Measurements from ENCODE around the gene ARHGEF7.

DNA sequence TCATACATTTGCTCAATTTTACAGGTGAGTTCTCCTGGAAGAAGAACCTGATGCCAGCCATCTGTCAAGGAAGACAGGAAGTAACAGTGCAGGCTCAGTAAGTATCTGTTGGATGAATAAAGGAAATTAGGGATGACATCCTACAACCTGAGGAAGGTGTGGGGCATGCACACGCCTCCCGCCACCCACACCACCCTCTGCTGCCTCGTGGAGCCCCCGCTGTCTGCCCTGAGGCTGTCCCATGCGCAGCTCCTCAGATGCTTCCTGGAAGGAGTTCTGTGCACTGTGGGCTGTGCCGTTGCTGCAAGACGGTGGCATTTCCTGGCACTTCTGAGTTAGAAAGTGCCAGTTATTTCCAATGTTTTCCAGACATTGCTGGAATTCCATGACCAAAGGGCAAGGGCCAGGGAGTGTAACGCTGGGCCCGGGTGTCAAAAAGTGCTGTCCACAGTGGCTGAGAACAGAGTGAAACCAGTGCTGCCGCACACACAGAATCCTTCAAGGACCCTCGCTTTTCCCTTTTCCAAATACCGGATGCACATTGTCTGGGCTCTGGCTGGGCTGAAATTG is 201.1 kb downstream of the ARHGEF7 start:
- TF ChIP-seq EZH2 (IDR thresholded peaks at IDR 0.05; ENCODE audit: borderline replicate concordance, low read length) = no peak
- TF ChIP-seq, protein P1, sequence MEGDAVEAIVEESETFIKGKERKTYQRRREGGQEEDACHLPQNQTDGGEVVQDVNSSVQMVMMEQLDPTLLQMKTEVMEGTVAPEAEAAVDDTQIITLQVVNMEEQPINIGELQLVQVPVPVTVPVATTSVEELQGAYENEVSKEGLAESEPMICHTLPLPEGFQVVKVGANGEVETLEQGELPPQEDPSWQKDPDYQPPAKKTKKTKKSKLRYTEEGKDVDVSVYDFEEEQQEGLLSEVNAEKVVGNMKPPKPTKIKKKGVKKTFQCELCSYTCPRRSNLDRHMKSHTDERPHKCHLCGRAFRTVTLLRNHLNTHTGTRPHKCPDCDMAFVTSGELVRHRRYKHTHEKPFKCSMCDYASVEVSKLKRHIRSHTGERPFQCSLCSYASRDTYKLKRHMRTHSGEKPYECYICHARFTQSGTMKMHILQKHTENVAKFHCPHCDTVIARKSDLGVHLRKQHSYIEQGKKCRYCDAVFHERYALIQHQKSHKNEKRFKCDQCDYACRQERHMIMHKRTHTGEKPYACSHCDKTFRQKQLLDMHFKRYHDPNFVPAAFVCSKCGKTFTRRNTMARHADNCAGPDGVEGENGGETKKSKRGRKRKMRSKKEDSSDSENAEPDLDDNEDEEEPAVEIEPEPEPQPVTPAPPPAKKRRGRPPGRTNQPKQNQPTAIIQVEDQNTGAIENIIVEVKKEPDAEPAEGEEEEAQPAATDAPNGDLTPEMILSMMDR (conservative IDR thresholded peaks at IDR 0.05 in 1 of 2, IDR thresholded peaks at IDR 0.05 in 1 of 2; ENCODE audit: extremely low read depth in 1 of 2, insufficient read depth in 1 of 2, low read depth in 1 of 2, low read length in 2 of 2) = no peak
